Choroid plexus epithelial cell (primary cell): ENCODE results near the gene TBC1D22A.
A peak's percentile ranks its signal among the peaks of the same experiment; 100 is the strongest.

Experiments
- DNase-seq: peaks from one replicate; pipeline ENCODE4 v3.0.0-alpha.2; 2010; ENCODE audit warnings: low read depth
- H3K4me3 ChIP-seq: 2 replicates; pipeline ENCODE4 v1.5.1; 2011; ENCODE audit warnings: low read depth, mild to moderate bottlenecking, control low read depth, low read length, moderate library complexity
- TF ChIP-seq, protein P1 (sequence below): conservative IDR thresholded peaks from 2 replicates; pipeline ENCODE4 v1.5.1; 2011; ENCODE audit warnings: low read depth, mild to moderate bottlenecking, control low read depth, inconsistent platforms, low read length, moderate library complexity

Gene TBC1D22A

DNA sequence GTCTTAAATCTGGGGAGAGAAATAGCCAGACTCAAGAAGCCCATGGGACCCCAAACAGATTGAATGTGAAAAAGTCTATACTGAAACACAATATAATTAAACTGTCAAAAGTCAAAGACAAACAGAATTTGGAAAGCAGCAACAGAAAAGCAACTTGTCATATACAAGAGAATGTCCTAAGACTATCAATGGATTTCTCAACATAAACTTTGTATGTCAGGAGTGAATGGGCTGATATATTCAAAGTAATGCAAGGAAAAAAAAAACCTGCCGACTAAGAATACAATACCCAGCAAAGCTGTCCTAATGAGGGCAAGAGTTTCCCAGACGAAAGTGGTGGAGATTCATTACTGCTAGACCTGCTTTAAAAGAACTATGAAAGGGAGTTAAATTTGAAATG is 73.2 kb downstream of the TBC1D22A start:
- DNase-seq = no peak
- no peak overlapping the region for H3K4me3 ChIP-seq
- TF ChIP-seq, protein P1, sequence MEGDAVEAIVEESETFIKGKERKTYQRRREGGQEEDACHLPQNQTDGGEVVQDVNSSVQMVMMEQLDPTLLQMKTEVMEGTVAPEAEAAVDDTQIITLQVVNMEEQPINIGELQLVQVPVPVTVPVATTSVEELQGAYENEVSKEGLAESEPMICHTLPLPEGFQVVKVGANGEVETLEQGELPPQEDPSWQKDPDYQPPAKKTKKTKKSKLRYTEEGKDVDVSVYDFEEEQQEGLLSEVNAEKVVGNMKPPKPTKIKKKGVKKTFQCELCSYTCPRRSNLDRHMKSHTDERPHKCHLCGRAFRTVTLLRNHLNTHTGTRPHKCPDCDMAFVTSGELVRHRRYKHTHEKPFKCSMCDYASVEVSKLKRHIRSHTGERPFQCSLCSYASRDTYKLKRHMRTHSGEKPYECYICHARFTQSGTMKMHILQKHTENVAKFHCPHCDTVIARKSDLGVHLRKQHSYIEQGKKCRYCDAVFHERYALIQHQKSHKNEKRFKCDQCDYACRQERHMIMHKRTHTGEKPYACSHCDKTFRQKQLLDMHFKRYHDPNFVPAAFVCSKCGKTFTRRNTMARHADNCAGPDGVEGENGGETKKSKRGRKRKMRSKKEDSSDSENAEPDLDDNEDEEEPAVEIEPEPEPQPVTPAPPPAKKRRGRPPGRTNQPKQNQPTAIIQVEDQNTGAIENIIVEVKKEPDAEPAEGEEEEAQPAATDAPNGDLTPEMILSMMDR = no peak

DNA sequence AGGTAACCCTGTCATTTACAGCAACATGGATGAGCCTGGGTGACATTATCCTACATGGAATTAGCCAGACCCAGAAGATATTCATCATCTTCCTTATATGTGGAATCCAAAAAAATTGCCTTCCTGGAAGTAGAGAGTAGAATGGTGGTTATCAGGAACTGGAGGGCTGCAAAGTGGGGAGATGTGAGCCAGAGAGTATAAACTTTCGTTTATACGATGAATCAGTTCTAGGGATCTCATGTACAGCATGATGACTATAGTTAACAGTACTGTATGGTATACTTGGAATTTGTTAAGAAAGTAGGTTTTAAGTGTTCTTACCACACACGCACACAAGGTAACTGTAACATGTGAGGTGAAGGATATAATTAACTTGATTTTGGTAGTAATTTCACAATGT is 79.1 kb downstream of the TBC1D22A start:
- TF ChIP-seq, protein P1 = no peak
- no peak for DNase-seq
- no peak overlapping the region for H3K4me3 ChIP-seq

DNA sequence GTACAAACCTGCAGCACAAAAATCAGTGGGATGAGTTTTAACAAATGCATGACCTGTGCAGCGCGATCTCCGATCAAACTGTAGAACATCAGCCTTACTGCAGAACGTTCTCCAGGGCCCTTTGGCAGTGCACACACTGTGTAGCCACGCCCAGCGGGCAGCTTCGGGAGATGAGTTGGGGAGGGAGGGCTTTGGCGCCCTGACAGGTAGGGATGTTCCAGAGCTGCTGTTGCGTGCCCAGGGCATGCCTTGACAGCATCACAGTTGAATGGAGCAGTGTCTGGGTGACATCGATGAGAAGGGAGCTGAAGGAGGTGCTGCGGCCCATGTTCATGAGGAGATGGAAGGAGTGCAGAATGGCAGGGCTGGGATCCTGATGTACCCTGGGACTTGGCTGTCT is 80.2 kb downstream of the TBC1D22A start:
- TF ChIP-seq, protein P1 = no peak
- H3K4me3 ChIP-seq = no peak overlapping the region
- no peak for DNase-seq

DNA sequence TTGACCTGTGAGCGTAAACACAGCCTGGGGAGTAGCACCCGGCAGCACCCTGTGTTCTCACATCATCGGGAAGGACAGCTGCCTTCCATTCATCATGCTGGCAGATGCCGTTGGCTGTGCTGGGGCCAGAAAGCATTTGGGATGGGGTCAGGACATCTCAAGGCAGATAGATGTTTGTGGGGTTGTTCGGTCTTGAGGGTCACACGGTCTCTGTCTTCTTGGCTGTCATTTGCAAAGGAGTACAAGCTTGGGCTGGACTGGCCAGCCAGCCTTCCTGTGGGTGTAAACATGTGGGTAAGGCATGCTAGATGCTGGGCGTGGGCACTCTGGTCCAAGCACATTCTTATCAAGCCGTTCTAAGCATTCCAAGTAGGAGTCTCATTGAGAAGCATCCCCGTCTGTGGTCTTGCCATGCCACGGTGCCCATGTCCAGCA is 81.4 kb downstream of the TBC1D22A start:
- TF ChIP-seq, protein P1 = no peak
- DNase-seq = no peak
- no peak overlapping the region for H3K4me3 ChIP-seq

DNA sequence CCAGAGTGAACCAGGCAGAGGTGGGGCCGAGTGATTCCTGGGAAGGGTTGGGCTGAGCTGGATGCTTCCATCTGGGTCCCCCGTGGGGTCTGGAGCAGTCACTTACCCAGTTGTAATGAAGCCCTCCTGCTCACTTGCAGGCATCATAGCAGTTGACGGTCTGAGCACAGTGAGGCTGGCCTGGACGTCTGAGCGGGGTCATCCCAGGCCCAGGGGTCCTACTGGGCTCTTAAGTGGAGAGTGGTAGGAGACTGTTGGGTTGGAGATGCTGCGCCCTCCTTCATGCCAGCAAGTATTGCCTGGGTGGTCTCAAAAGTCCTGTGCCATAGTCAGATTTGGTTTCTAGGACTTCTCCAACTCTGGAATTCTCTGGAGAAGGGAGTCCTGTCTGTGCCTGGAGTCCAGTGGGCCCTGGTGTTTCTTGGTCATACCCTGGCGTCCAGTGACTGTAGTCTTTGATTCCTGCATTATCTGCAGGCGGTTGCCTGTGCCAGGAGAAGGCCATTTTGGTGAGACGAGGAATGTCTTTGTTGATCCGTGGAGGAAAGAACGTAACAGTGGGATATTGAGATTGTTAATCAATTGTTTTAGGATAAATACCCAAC is 82.3 kb downstream of the TBC1D22A start:
- no peak overlapping the region for H3K4me3 ChIP-seq
- TF ChIP-seq, protein P1 = no peak
- no peak for DNase-seq

DNA sequence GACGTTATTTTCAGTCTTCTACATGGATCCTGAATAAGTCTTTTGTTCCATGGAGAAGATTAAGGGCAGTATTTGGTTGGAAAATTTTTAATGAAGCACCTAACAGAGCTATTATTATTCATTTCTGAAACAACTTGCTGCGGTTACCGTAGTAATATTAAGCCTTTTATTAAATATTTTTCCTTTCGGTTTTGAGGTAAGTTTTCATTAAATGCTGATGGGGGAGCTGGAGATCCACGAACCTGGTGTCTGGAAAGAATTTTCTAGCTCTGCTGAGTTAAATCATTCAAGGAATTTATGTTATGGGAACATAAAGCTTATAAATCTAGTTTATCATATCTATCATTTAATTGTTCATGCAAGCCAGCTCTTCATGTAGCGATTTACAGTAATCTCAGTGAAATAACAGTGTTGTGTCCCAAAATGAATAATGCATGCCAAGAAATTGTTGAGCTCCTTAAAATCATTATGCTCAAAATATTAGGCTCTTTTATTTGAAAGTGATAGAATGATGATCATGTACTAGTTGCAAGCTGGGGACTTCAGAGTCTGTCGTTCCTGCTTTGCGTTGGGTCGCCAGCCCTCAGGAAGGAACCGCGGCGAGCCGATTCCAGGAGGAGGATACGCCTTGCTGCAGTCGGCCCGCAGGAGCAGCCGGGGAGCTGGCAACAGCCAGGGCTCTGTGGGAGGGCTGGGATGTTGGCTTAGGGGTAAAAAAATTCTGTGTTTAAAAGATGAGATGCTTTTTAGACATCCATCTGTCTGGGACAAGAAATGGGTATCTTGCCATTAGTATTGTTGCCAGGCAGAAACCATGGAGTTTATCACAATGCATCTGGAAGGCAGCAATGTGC is 83.1 kb downstream of the TBC1D22A start:
- TF ChIP-seq, protein P1 = peak; percentile 70
- peak; percentile 83 for DNase-seq
- H3K4me3 ChIP-seq = peak overlapping the region; percentile 18
